ENCODE results near the gene SPATS2.

DNA sequence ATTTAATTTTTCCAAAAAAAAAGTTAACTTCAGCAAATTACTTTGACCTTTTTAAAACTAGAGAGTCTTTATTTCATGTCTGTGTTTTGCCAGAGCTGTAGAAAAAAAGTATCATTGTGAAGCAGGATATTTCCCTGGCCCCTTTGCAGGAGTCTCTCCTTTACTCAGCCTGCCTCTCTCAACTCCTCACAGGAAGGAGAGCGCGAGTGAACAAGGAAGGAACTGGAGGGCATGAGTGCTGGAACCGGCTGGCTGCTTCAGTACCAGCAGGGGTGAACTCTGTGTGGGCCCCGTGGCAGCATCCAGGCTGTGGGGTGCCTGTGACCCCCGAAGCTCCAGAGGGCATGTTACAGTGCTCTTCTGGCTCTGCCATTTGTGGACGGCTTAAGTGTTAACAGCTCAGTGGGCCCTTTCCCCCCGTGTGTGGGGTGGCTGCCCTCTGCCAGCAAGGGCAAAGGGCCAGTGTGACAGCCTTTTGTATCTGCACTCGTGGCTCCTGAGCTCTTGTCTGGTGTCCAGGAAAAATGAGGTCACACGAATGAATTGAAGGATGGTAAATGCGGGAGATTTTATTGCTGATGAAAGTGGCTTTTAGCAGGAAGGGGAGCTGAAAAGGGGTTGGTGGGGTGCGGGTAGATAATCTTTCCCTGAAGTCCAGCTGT lies 95.0 kb downstream of the SPATS2 start:
- TF ChIP-seq POLR2AphosphoS5 (IDR thresholded peaks at IDR 0.05) (no peak), POLR2A (IDR thresholded peaks at IDR 0.05) (no peak)
- TF ChIP-seq, protein P1, sequence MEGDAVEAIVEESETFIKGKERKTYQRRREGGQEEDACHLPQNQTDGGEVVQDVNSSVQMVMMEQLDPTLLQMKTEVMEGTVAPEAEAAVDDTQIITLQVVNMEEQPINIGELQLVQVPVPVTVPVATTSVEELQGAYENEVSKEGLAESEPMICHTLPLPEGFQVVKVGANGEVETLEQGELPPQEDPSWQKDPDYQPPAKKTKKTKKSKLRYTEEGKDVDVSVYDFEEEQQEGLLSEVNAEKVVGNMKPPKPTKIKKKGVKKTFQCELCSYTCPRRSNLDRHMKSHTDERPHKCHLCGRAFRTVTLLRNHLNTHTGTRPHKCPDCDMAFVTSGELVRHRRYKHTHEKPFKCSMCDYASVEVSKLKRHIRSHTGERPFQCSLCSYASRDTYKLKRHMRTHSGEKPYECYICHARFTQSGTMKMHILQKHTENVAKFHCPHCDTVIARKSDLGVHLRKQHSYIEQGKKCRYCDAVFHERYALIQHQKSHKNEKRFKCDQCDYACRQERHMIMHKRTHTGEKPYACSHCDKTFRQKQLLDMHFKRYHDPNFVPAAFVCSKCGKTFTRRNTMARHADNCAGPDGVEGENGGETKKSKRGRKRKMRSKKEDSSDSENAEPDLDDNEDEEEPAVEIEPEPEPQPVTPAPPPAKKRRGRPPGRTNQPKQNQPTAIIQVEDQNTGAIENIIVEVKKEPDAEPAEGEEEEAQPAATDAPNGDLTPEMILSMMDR (IDR thresholded peaks at IDR 0.05), result no peak

Measured in transverse colon (tissue), 4 donors.